ENCODE data around the gene NAT16. TPM values are rescaled to one million over a fixed set of nuclear protein-coding genes. Genes with fewer than 3 reads are reported as not detected.
A peak's percentile ranks its signal among the peaks of the same experiment; 100 is the strongest.

NAT16 gene
- total and polyA plus RNA-seq, 9 of the 15 experiments (the other 6 are each of a cell fraction or from before 2014, with no cell fraction given): 0.04 TPM; not detected in 8

GRCh38 chr7:101217388-101218235 lies 37.5 kb upstream of the NAT16 start, which contains the start of the genes PLOD3 and ZNHIT1 (continued):
- TF ChIP-seq RREB1 (CRISPR knock-in tag; IDR thresholded peaks at IDR 0.05) (no peak), ATF7 (IDR thresholded peaks at IDR 0.05) (peak; percentile 69; the same call in 1 of the 2 replicates), TFAP4 (CRISPR knock-in tag; IDR thresholded peaks at IDR 0.05; ENCODE audit: borderline replicate concordance) (peak; percentile 86), ZNF212 (CRISPR knock-in tag; IDR thresholded peaks at IDR 0.05) (no peak), UBTF (IDR thresholded peaks at IDR 0.05; ENCODE audit: borderline replicate concordance in 1 of 2, low read depth in 2 of 2, low read length in 2 of 2) (peak; percentile 48 to 63; a peak in 3 of 4 replicates), MTA1 (IDR thresholded peaks at IDR 0.05; ENCODE audit: borderline replicate concordance) (no peak), NRF1 (conservative IDR thresholded peaks at IDR 0.05 in 1 of 2, IDR thresholded peaks at IDR 0.05 in 1 of 2) (peak; percentile 97 to 98), NFIC (IDR thresholded peaks at IDR 0.05) (peak; percentile 39; the same call in 1 of the 2 replicates), PHB (CRISPR knock-in tag; IDR thresholded peaks at IDR 0.05) (peak; percentile 80; the same call in 1 of the 2 replicates), KLF13 (tag; IDR thresholded peaks at IDR 0.05; ENCODE audit: borderline replicate concordance, low read depth) (peak; percentile 9; the same call in 1 of the 2 replicates), ZBTB33 (CRISPR knock-in tag; IDR thresholded peaks at IDR 0.05) (no peak), ELF2 (CRISPR knock-in tag; IDR thresholded peaks at IDR 0.05) (peak; percentile 92), ZNF395 (CRISPR knock-in tag; IDR thresholded peaks at IDR 0.05) (0 out of 2 replicates have a peak, but pooled peaks have one; percentile 7)
